NCI-H2196 (cell line): Measurements from ENCODE around the gene GPR65.

Experiments
- DNase-seq: peaks from one replicate; lab custom pipeline; 2025; ENCODE audit not compliant: unreplicated experiment; lab: John Stamatoyannopoulos, UW

Gene GPR65

DNA sequence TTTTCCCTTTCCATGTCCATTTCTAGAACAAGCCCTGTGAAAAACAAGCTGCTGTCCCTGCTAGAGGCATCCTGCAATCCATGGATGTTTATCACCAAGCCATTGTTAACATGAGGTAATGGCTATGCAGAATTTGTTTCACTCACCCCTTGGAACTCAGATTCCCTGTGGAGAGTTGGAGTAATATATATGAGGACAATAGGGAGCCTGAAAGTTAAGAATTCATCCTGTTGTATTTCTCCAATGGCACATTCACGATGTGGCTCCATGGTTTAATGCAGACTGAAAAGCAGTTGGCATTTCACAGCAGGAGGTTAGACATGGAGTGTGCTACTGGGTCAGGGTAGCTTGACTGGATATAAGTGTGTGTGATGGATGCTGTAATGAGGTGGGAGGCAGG is 32.4 kb downstream of the GPR65 start:
- no peak for DNase-seq

DNA sequence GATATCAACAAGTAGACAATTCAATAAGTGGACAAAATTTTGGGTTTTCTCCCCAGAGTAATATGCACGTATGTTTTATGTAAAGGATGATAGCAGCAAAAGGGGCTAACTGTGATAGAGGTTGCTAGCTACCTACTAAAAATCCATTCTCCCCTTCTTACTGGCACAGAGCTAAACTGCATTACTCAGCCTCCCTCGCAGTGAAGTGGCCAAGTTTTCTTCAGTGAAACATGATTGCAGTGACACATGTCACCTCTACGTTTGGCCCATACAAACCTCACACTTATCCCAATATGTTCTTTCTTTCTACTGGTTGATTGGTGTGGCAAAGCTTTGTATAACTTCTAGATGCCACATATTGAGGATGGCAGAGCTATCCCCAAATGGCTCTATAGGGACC is 34.3 kb downstream of the GPR65 start:
- DNase-seq: no peak

DNA sequence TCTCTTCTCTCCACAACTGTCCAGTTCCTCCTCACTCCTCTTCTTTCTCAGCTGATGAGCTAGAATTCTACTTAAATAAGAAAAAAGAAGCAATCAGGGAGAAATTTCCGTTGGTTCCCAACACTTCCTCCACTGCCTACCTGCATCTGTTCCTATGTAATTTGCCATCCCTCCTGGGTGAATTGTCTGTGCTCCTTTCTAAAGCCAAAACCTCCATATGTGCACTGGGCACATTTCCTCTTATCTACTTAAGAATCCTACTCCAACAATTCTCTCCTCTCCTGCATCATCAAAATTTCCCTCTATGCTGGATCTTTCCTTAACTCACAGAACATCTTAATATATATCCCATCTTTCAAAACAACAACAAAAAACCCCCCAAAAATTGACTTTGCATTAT is 35.2 kb downstream of the GPR65 start:
- no peak for DNase-seq

DNA sequence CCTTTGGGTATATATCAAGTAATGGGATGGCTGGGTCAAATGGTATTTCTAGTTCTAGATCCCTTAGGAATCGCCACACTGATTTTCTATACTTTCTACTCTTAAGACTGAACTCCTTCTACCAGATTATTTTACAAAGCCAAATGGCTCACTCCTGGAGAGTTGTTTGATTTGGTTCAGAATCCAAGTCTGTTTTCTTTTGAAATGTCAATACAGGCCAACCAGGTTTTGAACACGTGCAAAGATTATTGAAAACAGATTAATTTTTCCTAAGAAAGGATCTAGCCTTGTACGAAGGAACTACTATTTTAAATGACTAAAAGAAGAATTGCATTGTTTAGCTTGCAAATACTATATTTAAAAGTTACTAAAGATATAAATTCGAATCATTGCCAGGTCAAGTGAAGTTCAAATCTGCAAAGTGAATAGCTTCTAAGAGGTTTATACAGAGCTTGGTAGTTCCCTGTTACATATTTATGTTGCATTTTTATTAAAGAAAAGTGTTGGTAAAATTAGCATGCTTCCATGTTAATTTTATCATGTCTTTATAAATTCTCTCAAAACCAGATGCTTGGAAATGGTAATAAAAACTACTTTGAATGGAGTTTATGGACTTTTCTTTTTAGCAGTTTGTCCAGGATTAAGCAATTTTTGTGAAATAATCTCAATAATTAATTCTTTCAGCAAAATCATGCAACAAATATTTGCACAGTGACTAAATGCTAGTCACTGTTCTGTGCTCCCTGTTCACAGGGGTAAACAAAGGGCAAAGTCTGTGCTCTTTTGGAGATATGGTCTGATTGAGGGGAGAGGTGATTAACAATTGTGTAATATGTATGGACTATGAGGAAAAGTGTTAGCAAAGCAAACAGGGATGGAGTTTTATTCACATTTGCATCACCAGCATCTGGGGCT is 38.9 kb downstream of the GPR65 start:
- no peak for DNase-seq

DNA sequence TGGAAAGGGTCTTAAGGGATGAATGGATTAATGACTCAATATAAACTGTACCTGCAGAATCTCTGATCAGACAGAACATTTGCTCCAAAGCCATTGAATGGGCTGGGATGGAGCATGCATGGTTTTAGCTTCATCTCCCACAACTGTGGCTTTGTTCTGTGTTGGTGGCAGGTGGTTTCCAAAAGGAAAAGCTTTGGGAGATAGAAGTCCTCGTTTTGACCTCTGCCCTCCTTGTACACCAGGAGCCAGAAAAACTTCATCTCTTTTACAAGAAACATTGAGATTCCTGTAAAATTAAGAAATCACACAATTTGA is 39.5 kb downstream of the GPR65 start:
- no peak for DNase-seq

DNA sequence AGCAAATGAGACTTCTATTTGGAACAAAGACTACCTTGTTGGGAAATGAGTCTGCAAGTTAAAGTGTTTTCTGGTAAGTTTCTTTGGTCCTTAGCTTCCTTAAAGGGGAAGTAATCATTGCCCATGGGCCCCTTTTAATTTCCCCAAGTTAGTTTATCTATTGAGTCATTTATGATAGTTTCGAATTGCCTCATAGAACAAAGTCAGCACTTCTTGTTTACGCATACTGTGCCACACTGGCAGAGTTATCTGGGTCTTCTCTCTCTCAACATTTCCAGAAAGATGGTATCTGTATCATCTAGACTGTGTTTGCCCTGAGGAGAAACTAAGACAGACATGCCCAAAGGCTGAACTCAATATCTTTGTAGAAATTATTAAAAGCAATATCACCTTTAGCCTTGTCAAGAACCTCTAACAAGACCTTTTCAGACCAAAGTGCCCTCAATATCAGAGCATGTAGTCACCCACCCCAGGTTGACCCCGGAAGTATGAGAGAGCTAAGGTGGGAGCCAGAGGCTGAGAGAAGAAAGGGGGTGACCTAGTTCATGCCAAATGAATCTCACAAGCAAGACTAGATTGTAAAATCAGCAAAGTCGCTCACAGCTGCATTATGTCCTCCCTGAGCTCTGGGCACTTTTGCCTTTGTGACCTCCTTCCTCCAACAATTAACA is 40.0 kb downstream of the GPR65 start:
- DNase-seq: no peak

DNA sequence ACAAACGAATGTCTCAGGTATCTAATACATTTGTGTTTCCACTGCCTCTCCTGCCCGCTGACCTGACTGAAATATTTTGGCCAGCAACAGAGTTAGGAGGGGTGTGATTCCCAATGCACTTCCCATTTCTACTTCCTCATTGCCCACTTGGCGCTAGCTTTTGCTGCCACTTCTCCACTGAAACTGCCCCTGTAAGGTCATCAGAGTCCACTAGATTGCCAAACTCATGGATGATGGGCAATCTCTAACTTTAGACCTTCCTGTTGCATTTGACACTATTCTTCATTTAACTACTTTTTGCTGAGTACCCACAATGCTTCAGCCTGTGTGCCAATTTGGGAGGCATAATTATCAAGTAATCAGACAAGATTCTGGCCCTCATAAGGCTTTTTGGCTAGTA is 40.8 kb downstream of the GPR65 start:
- no peak for DNase-seq

DNA sequence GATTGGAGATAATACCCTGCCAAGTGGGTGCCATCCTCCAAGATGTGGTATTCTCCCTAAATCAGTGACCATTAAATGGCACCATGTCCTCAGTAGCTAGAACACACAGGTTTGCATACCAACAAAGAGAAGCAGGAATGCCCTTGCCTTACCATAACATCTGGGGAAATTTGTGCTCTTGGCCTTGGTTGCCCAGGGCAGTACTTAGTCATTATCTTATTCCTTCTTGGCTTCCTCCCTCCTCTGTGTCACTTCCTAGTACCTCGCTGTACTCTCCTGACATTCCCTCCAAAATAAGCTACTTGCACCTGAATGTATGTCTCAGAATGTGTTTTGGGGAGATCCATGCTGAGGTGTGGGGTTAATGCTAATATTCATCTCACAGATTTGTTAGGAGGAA is 43.4 kb downstream of the GPR65 start:
- DNase-seq: no peak

DNA sequence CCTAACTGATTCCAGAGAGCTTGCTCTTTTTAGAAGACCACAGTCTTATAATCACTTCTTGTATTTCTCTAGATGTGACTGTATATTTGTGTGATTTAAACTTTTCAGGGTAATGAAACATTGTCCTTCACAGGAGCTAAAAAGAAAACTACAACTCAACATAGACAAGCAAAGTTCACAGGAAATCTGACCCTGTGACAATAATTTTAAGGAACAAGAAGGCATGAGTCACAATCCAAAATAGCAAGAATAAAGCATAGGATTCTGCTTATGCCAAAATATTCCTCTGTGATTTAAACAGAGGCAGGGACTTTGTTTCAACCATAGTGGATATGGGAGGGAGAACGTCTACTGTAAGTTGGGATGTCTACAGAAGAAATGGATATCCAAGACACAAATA is 44.3 kb downstream of the GPR65 start:
- no peak for DNase-seq

DNA sequence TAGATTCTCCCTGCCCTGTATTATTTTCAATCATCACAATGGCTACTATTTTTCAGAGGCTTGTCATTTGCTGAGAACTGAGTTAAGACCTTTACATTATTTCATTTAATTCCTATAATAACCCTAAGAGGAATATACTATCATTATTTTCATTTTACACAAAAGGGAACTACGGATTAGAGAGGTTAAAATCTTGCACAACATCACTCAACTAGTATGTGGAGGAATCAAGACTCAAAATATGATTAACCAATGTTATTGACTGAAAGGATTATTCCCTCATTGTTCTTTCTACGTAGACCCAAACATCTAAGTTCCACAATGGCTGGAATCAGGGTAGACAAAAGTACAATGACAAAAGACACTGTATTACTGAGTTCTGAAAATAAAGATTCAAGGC is 45.0 kb downstream of the GPR65 start:
- DNase-seq: no peak

DNA sequence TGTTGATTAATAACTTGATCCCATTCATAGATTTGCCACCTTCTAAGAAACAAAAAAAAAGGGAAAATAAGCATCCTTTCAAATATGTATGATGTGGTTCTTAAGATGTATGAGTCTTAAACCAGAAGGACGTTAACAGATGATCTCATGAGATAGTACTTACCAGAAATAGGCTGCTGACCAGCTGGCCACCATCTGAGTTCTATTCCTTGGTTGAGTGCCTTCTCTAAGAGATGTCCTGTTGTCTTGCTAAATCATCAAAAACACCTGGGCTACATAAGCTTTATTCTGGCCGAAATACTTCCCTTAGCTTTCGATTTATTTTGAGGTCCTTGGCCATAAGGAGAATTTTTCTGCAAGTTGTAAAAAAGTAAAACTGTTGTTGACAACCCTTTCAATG is 55.6 kb downstream of the GPR65 start:
- DNase-seq: no peak

DNA sequence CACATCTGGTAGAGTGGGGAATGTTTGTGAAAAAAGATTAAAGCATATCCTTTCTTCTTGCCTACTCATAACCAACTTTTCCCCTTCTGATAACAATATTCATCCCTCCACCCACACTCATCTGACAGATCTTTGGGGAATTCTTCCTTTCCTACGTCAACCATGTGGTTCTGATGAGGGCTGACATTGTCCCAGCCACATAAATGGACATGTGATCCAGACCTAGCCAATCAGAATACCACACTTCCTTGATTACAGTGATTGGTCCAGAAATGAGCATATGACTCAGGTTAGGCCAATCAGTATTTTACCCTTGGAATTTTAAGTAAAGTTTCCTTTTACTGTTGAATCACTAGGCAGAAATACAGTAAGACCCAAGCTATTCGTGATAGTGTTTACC is 58.9 kb downstream of the GPR65 start:
- DNase-seq: no peak
